GM23248 (cell line): ENCODE data around the gene ARHGAP33. TPM values are rescaled to one million over a fixed set of nuclear protein-coding genes. Genes with fewer than 3 reads are reported as not detected.

Experiments
- DNase-seq: peaks from one replicate; pipeline ENCODE4 v3.0.0-alpha.2; 2015
- H2AFZ ChIP-seq: fragments of 200-600 bp; sonication (generic); 2 replicates; pipeline ENCODE4 v1.6.1; 2016; ENCODE audit warnings: antibody characterized with exemption
- H3F3A ChIP-seq: fragments of 200-600 bp; sonication (generic); 2 replicates; pipeline ENCODE4 v1.6.1; 2016; ENCODE audit warnings: mild to moderate bottlenecking, antibody characterized with exemption, mixed run types; ENCODE audit not compliant: insufficient read depth
- H3K27ac ChIP-seq: fragments of 200-600 bp; sonication (generic); 2 replicates; pipeline ENCODE4 v1.5.1; 2016; ENCODE audit warnings: mild to moderate bottlenecking
- H3K27me3 ChIP-seq: fragments of 200-600 bp; sonication (generic); replicated peaks from 2 replicates; pipeline ENCODE4 v1.6.1; 2016; ENCODE audit warnings: mild to moderate bottlenecking; ENCODE audit not compliant: insufficient read depth
- H3K36me3 ChIP-seq: fragments of 200-600 bp; sonication (generic); 2 replicates; pipeline ENCODE4 v1.6.1; 2016; ENCODE audit warnings: low read depth, mild to moderate bottlenecking
- H3K4me1 ChIP-seq: fragments of 200-600 bp; sonication (generic); 2 replicates; pipeline ENCODE4 v1.6.1; 2016; ENCODE audit warnings: mild to moderate bottlenecking; ENCODE audit not compliant: insufficient read depth
- H3K4me2 ChIP-seq: fragments of 200-600 bp; sonication (generic); one replicate; pipeline ENCODE4 v1.6.1; 2016; ENCODE audit warnings: mild to moderate bottlenecking; ENCODE audit not compliant: unreplicated experiment
- H3K4me3 ChIP-seq: fragments of 200-600 bp; sonication (generic); 2 replicates; pipeline ENCODE4 v1.5.1; 2016; ENCODE audit warnings: mild to moderate bottlenecking
- H3K79me2 ChIP-seq: fragments of 200-600 bp; sonication (generic); 2 replicates; pipeline ENCODE4 v1.6.1; 2016; ENCODE audit warnings: mild to moderate bottlenecking; ENCODE audit not compliant: insufficient read depth
- H3K9ac ChIP-seq: fragments of 200-600 bp; sonication (generic); 2 replicates; pipeline ENCODE4 v1.6.1; 2016; ENCODE audit warnings: mild to moderate bottlenecking
- H3K9me2 ChIP-seq: fragments of 200-600 bp; sonication (generic); 2 replicates; pipeline ENCODE4 v1.6.1; 2016; ENCODE audit warnings: mixed run types, mild to moderate bottlenecking, moderate library complexity; ENCODE audit not compliant: insufficient read depth
- H3K9me3 ChIP-seq: fragments of 200-600 bp; sonication (generic); one replicate; pipeline ENCODE4 v1.6.1; 2017; ENCODE audit warnings: low read depth
- H4K20me1 ChIP-seq: fragments of 200-600 bp; sonication (generic); 2 replicates; pipeline ENCODE4 v1.6.0; 2016; ENCODE audit not compliant: insufficient read depth
- EZH2 ChIP-seq: fragments of 200-600 bp; sonication (generic); IDR thresholded peaks from 2 replicates; pipeline ENCODE4 v1.6.1; 2018; ENCODE audit warnings: antibody characterized with exemption, mild to moderate bottlenecking; ENCODE audit not compliant: insufficient read depth, poor library complexity, severe bottlenecking
- EZH2phosphoT487 ChIP-seq: fragments of 200-600 bp; sonication (generic); IDR thresholded peaks from 2 replicates; pipeline ENCODE4 v1.6.1; 2018; ENCODE audit warnings: antibody characterized with exemption, moderate library complexity, mild to moderate bottlenecking, low read depth; ENCODE audit not compliant: insufficient read depth
- WGBS, 2 experiments: methylation state at CpG; one replicate each; pipeline ENCODE4 v1.1.6; 2015 to 2017; ENCODE audit warnings: low lambda C conversion rate in 2 of 2, low coverage in 1 of 2; ENCODE audit errors: missing lambda C conversion rate in 2 of 2; 5-methylcytosine and 5-hydroxymethylcytosine counted together
- in situ Hi-C: fragments of 300-500 bp; cut with MboI; formaldehyde crosslinking; loops from 2 replicates; pipeline ENCODE4 v1.15.0; 2020
- polyA plus RNA-seq: library from polyadenylated mRNA; unstranded; fragments of >200 nt; fragmentation: Nextera tagmentation; extraction: Ambion mirVana; gene quantifications from 2 replicates; pipeline ENCODE4 v1.2.1, GENCODE V29; 2016
- total RNA-seq: library from RNA; depleted of rRNA; stranded (reverse); fragments of >200 nt; shearing (Covaris generic); gene quantifications from 2 replicates; pipeline ENCODE4 v1.2.3, GENCODE V29; 2014

The ARHGAP33 gene
- total and polyA plus RNA-seq, 2 experiments from 2014 or later: 1.9 to 24.9 TPM

GRCh38 chr19:35750167-35750566 lies 25.2 kb upstream of the ARHGAP33 start:
- WGBS, 2 experiments: 85 to 95% methylated on average over 3 to 5 of the region's 5 CpGs
- no peak for DNase-seq
- Histone ChIP-seq H3K4me1 (peaks cover 24% of the 10 kb centered on the region; the same call in 1 of the 2 replicates), H4K20me1 (no peaks in the 10 kb centered on the region), H3K27me3 (no peaks in the 10 kb centered on the region), H3K4me2 (peak overlapping the region; percentile 99), H3K27ac (no peak overlapping the region), H3F3A (no peaks in the 10 kb centered on the region), H3K9me2 (no peaks in the 10 kb centered on the region), H3K36me3 (no peaks in the 10 kb centered on the region), H3K9ac (peak overlapping the region; percentile 92), H2AFZ (no peak overlapping the region), H3K79me2 (peaks cover 52% of the 10 kb centered on the region), H3K9me3 (no peaks in the 10 kb centered on the region), H3K4me3 (no peak overlapping the region)
- in situ Hi-C loops: no loop called here
- TF ChIP-seq EZH2 (no peak), EZH2phosphoT487 (no peak)

GRCh38 chr19:35751839-35752745 lies 23.3 kb upstream of the ARHGAP33 start:
- TF ChIP-seq EZH2phosphoT487 (no peak), EZH2 (no peak)
- Histone ChIP-seq H3K9ac (no peak overlapping the region), H2AFZ (no peak overlapping the region), H3K4me1 (peaks cover 22% of the 10 kb centered on the region), H3F3A (peaks cover 2% of the 10 kb centered on the region; the same call in 1 of the 2 replicates), H3K9me2 (no peaks in the 10 kb centered on the region), H3K79me2 (peaks cover 35% of the 10 kb centered on the region), H3K4me3 (no peak overlapping the region), H3K9me3 (no peaks in the 10 kb centered on the region), H4K20me1 (no peaks in the 10 kb centered on the region), H3K27ac (no peak overlapping the region), H3K4me2 (no peak overlapping the region), H3K27me3 (no peaks in the 10 kb centered on the region), H3K36me3 (no peaks in the 10 kb centered on the region)
- 90 to 92% methylated on average over 13 to 14 of the region's 14 CpGs for WGBS, 2 experiments
- no peak for DNase-seq
- in situ Hi-C loops: no loop called here

DNA sequence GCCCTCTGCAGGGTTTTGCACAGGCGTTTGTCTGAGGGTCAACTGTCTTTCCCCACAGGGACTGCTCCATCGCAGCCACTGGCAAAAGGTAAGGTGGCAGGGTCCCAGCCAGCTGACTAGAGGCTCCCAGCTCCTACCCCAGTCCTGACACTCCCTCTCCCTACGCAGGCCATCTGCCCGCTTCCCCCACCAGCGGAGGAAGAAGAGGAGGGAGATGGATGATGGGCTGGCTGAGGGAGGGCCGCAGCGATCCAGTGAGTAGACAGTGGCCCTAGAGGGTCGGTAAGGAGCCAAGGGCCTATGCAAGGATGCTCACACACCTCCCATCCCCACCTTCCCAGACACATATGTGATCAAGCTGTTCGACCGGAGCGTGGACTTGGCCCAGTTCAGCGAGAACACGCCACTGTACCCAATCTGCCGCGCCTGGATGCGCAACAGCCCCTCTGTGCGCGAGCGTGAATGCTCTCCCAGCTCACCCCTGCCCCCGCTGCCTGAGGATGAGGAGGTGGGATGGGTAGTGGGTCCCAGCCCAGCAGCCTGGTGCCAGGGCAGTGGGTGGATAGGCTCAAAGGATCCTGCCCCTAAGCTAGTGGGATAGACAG lies 22.5 kb upstream of the ARHGAP33 start:
- H2AFZ ChIP-seq: no peak overlapping the region
- H3K79me2 ChIP-seq: peaks cover 28% of the 10 kb centered on the region
- H3K36me3 ChIP-seq: no peaks in the 10 kb centered on the region
- H3K9me2 ChIP-seq: no peaks in the 10 kb centered on the region
- no peak overlapping the region for H3K4me2 ChIP-seq
- H3K9me3 ChIP-seq: no peaks in the 10 kb centered on the region
- H3K4me1 ChIP-seq: peaks cover 25% of the 10 kb centered on the region
- TF ChIP-seq EZH2 (no peak), EZH2phosphoT487 (no peak)
- H3F3A ChIP-seq: peaks cover 3% of the 10 kb centered on the region; the same call in 1 of the 2 replicates
- no peak overlapping the region for H3K27ac ChIP-seq
- no peak overlapping the region for H3K9ac ChIP-seq
- H3K4me3 ChIP-seq: no peak overlapping the region
- no peaks in the 10 kb centered on the region for H3K27me3 ChIP-seq
- in situ Hi-C loops: no loop called here
- H4K20me1 ChIP-seq: no peaks in the 10 kb centered on the region
- DNase-seq: no peak
- WGBS, 2 experiments: 90 to 94% methylated on average over 20 of the region's 20 CpGs

DNA sequence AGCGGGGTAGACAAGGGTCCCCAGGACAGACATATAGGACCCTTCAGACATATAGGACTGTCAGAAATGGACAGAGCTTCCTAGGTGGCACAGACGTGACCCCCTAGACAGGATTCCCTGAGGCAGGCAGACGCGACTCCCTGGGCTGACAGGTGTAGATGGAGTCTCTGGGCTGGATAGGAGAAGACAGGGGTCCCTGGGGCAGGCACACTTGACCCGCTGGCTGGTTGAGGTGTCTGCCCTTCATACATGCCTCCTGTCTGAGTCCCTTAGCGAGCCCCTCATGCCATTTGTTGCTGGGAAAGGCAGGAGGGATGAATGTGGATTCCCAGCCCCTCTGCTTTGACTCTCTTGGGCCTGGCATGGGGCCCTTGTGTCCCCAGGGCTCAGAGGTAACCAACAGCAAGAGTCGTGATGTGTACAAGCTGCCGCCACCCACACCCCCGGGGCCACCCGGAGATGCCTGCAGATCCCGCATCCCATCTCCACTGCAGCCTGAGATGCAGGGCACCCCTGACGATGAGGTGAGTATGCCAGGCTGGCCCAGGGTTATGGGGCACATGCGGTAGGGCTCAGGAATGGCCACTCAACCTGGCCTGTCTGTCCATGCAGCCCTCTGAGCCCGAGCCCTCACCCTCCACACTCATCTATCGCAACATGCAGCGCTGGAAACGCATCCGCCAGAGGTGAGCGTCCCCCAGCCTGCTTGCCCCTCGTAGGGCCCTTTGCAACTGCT lies 21.6 kb upstream of the ARHGAP33 start:
- Histone ChIP-seq H2AFZ (no peak overlapping the region), H3K27me3 (no peaks in the 10 kb centered on the region), H3K4me1 (peaks cover 25% of the 10 kb centered on the region), H4K20me1 (no peaks in the 10 kb centered on the region), H3K79me2 (peaks cover 27% of the 10 kb centered on the region), H3K27ac (no peak overlapping the region), H3K4me3 (no peak overlapping the region), H3K9ac (no peak overlapping the region), H3K4me2 (no peak overlapping the region), H3K9me2 (no peaks in the 10 kb centered on the region), H3K9me3 (no peaks in the 10 kb centered on the region), H3F3A (peaks cover 3% of the 10 kb centered on the region; the same call in 1 of the 2 replicates), H3K36me3 (no peaks in the 10 kb centered on the region)
- no peak for DNase-seq
- in situ Hi-C loops: no loop called here
- no peak for TF ChIP-seq EZH2phosphoT487
- no peak for TF ChIP-seq EZH2
- 86% methylated on average over 20 of the region's 20 CpGs for WGBS, 2 experiments
